ENCODE data around the gene CASD1.

GRCh38 chr7:94540428-94540827 lies 30.8 kb downstream of the CASD1 start:
- no peak for TF ChIP-seq EZH2 (optimal IDR thresholded peaks at IDR 0.05; ENCODE audit: low read depth, low read length)
- TF ChIP-seq, protein P1, sequence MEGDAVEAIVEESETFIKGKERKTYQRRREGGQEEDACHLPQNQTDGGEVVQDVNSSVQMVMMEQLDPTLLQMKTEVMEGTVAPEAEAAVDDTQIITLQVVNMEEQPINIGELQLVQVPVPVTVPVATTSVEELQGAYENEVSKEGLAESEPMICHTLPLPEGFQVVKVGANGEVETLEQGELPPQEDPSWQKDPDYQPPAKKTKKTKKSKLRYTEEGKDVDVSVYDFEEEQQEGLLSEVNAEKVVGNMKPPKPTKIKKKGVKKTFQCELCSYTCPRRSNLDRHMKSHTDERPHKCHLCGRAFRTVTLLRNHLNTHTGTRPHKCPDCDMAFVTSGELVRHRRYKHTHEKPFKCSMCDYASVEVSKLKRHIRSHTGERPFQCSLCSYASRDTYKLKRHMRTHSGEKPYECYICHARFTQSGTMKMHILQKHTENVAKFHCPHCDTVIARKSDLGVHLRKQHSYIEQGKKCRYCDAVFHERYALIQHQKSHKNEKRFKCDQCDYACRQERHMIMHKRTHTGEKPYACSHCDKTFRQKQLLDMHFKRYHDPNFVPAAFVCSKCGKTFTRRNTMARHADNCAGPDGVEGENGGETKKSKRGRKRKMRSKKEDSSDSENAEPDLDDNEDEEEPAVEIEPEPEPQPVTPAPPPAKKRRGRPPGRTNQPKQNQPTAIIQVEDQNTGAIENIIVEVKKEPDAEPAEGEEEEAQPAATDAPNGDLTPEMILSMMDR (IDR thresholded peaks at IDR 0.05; ENCODE audit: low read length), result no peak
- no peak for TF ChIP-seq EZH2phosphoT487 (IDR thresholded peaks at IDR 0.05; ENCODE audit: low read length)

Measured in MM.1S (cell line).